Measurements from ENCODE around the gene GPR108. TPM values are rescaled to one million over a fixed set of nuclear protein-coding genes. Genes with fewer than 3 reads are reported as not detected.

Gene GPR108
- total RNA-seq, 1 donor from 2014 or later = 38.3 TPM

GRCh38 chr19:6761053-6761676 is 23.8 kb upstream of the GPR108 start:
- no peak for TF ChIP-seq EZH2phosphoT487 (IDR thresholded peaks at IDR 0.05)
- no peak for TF ChIP-seq EZH2 (IDR thresholded peaks at IDR 0.05)
- TF ChIP-seq, protein P1, sequence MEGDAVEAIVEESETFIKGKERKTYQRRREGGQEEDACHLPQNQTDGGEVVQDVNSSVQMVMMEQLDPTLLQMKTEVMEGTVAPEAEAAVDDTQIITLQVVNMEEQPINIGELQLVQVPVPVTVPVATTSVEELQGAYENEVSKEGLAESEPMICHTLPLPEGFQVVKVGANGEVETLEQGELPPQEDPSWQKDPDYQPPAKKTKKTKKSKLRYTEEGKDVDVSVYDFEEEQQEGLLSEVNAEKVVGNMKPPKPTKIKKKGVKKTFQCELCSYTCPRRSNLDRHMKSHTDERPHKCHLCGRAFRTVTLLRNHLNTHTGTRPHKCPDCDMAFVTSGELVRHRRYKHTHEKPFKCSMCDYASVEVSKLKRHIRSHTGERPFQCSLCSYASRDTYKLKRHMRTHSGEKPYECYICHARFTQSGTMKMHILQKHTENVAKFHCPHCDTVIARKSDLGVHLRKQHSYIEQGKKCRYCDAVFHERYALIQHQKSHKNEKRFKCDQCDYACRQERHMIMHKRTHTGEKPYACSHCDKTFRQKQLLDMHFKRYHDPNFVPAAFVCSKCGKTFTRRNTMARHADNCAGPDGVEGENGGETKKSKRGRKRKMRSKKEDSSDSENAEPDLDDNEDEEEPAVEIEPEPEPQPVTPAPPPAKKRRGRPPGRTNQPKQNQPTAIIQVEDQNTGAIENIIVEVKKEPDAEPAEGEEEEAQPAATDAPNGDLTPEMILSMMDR (IDR thresholded peaks at IDR 0.05) = no peak
- Histone ChIP-seq H3K4me3 (no peak overlapping the region), H3K9ac (no peak overlapping the region), H4K20me1 (ENCODE audit: low read depth) (no peaks in the 10 kb centered on the region), H2AFZ (replicated peaks) (no peak overlapping the region), H3K4me2 (no peak overlapping the region), H3K9me3 (ENCODE audit: low read depth) (no peaks in the 10 kb centered on the region), H3K27ac (no peak overlapping the region), H3F3A (ENCODE audit: low read depth) (no peaks in the 10 kb centered on the region), H3K4me1 (no peaks in the 10 kb centered on the region), H3K27me3 (peaks cover 11% of the 10 kb centered on the region), H3K36me3 (no peaks in the 10 kb centered on the region), H3K79me2 (ENCODE audit: low read depth) (no peaks in the 10 kb centered on the region)
- no peaks in the 10 kb centered on the region for H3K9me3 Mint-ChIP-seq
- peaks cover 9% of the 10 kb centered on the region for H3K27me3 Mint-ChIP-seq (ENCODE audit: insufficient read depth, low read depth)
- H3K36me3 Mint-ChIP-seq = no peaks in the 10 kb centered on the region
- H3K4me3 Mint-ChIP-seq = no peak overlapping the region
- DNase-seq (ENCODE audit: low spot score) = peak; percentile 46
- no peaks in the 10 kb centered on the region for H3K4me1 Mint-ChIP-seq
- H3K27ac Mint-ChIP-seq = no peak overlapping the region

DNA sequence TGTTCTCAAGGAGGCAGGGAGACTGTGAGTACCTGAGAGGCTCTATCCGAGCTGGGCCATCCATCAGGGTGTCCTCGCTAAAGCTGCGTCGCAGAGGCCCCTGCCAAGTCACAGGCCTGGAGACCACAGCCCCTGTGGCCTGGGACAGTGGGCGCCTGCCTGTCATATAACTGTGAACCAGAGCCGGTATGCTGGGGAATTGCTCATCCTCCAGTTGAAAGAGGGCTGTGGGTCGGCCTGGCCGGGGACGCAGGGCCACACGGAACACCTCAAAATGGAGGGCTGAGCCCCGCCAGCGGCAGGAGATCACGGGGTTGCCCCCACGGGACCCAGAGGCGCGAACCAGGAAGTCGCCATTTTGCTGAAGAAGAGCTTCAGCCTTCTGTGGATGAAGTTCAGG is 23.2 kb upstream of the GPR108 start:
- H3K27me3 Mint-ChIP-seq (ENCODE audit: insufficient read depth, low read depth) = peaks cover 7% of the 10 kb centered on the region
- H3K36me3 Mint-ChIP-seq = no peaks in the 10 kb centered on the region
- no peak for DNase-seq (ENCODE audit: low spot score)
- no peak overlapping the region for H3K4me2 ChIP-seq
- H3F3A ChIP-seq (ENCODE audit: low read depth) = no peaks in the 10 kb centered on the region
- H3K4me3 Mint-ChIP-seq = no peak overlapping the region
- H2AFZ ChIP-seq (replicated peaks) = no peak overlapping the region
- no peak overlapping the region for H3K27ac Mint-ChIP-seq
- no peaks in the 10 kb centered on the region for H4K20me1 ChIP-seq (ENCODE audit: low read depth)
- H3K4me3 ChIP-seq = no peak overlapping the region
- no peak overlapping the region for H3K9ac ChIP-seq
- no peaks in the 10 kb centered on the region for H3K9me3 Mint-ChIP-seq
- no peaks in the 10 kb centered on the region for H3K9me3 ChIP-seq (ENCODE audit: low read depth)
- no peaks in the 10 kb centered on the region for H3K4me1 Mint-ChIP-seq
- H3K36me3 ChIP-seq = no peaks in the 10 kb centered on the region
- H3K27me3 ChIP-seq = peaks cover 5% of the 10 kb centered on the region
- H3K27ac ChIP-seq = no peak overlapping the region
- H3K4me1 ChIP-seq = no peaks in the 10 kb centered on the region
- H3K79me2 ChIP-seq (ENCODE audit: low read depth) = no peaks in the 10 kb centered on the region
- TF ChIP-seq, protein P1 (IDR thresholded peaks at IDR 0.05) = no peak

DNA sequence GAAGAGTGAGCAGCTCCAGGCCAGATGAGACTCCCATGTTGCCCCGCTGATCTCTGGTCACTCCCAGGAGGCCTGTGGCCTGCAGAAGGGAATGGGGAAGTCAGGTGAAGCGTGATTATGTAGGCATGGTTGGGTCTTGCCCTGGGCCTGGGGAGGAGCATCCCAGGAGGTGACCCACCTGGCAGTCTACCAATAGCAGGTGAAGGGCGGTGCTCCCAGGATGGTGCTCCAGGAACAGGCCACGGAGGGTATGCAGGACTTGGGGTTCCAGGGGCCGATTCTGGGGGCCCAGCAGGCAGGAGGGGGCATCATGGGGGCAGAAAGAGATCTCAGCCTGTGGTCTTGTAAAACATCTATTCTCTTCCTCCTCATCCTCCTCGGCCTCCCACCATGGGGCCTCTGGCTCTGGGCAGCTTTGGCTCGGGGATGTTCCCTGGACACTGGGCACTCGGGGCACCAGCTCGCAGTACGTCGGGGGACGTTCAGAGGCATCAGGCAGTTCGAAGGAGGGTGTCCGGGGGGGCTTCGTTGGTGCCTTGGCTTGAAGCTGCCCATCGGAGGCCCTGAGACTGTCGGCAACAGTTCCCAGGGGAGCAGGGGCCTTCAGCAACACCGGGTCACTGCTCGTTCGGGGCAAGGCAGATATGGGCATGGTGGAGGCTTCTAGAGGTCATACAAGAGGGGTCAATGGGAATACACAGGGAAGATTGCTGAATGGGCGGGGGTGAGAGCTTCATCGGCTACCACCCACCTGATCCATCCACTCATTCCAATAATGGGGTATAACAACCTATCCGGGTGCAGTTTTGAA is 17.5 kb upstream of the GPR108 start:
- H3K4me3 Mint-ChIP-seq = no peak overlapping the region
- peaks cover 6% of the 10 kb centered on the region for H3K36me3 Mint-ChIP-seq
- H3K27me3 ChIP-seq = no peaks in the 10 kb centered on the region
- no peak overlapping the region for H3K27ac ChIP-seq
- no peak overlapping the region for H3K4me3 ChIP-seq
- no peaks in the 10 kb centered on the region for H3K9me3 Mint-ChIP-seq
- H3K9me3 ChIP-seq (ENCODE audit: low read depth) = no peaks in the 10 kb centered on the region
- H3K4me2 ChIP-seq = no peak overlapping the region
- H3K4me1 ChIP-seq = no peaks in the 10 kb centered on the region
- H3K4me1 Mint-ChIP-seq = peaks cover 4% of the 10 kb centered on the region
- no peak overlapping the region for H3K27ac Mint-ChIP-seq
- H2AFZ ChIP-seq (replicated peaks) = no peak overlapping the region
- H3K79me2 ChIP-seq (ENCODE audit: low read depth) = no peaks in the 10 kb centered on the region
- H3K27me3 Mint-ChIP-seq (ENCODE audit: insufficient read depth, low read depth) = peaks cover 11% of the 10 kb centered on the region
- H3K9ac ChIP-seq = no peak overlapping the region
- no peaks in the 10 kb centered on the region for H3K36me3 ChIP-seq
- TF ChIP-seq, protein P1 (IDR thresholded peaks at IDR 0.05) = no peak
- TF ChIP-seq EZH2phosphoT487 (IDR thresholded peaks at IDR 0.05) = no peak
- no peak for TF ChIP-seq EZH2 (IDR thresholded peaks at IDR 0.05)
- peaks cover 29% of the 10 kb centered on the region for H3F3A ChIP-seq (ENCODE audit: low read depth)
- DNase-seq (ENCODE audit: low spot score) = no peak
- H4K20me1 ChIP-seq (ENCODE audit: low read depth) = peaks cover 6% of the 10 kb centered on the region
